Fibroblast of mammary gland (primary cell): ENCODE data around the gene CSNK1G2.

Experiments
- DNase-seq: peaks from one replicate; pipeline ENCODE4 v3.0.0-alpha.2; 2010; ENCODE audit warnings: low read depth
- H3K4me3 ChIP-seq: 2 replicates; pipeline ENCODE4 v1.5.1; 2011; ENCODE audit warnings: low read depth, mild to moderate bottlenecking, low read length, moderate library complexity; ENCODE audit not compliant: control insufficient read depth
- CTCF ChIP-seq: conservative IDR thresholded peaks from 2 replicates; pipeline ENCODE4 v1.5.1; 2011; ENCODE audit warnings: low read depth, low read length, inconsistent platforms; ENCODE audit not compliant: control insufficient read depth, insufficient read depth

The CSNK1G2 gene

GRCh38 chr19:1923319-1923718, 17.7 kb upstream of the CSNK1G2 start:
- no peak overlapping the region for H3K4me3 ChIP-seq
- DNase-seq, result no peak
- TF ChIP-seq CTCF, result no peak

- no peak for TF ChIP-seq CTCF
- DNase-seq, result no peak
- H3K4me3 ChIP-seq, result no peak overlapping the region
These were observed 16.5 kb upstream of the CSNK1G2 start for GRCh38 chr19:1924320-1924961.

- H3K4me3 ChIP-seq, result no peak overlapping the region
- no peak for TF ChIP-seq CTCF
- no peak for DNase-seq
These were observed 15.4 kb upstream of the CSNK1G2 start for GRCh38 chr19:1925544-1925943.

DNA sequence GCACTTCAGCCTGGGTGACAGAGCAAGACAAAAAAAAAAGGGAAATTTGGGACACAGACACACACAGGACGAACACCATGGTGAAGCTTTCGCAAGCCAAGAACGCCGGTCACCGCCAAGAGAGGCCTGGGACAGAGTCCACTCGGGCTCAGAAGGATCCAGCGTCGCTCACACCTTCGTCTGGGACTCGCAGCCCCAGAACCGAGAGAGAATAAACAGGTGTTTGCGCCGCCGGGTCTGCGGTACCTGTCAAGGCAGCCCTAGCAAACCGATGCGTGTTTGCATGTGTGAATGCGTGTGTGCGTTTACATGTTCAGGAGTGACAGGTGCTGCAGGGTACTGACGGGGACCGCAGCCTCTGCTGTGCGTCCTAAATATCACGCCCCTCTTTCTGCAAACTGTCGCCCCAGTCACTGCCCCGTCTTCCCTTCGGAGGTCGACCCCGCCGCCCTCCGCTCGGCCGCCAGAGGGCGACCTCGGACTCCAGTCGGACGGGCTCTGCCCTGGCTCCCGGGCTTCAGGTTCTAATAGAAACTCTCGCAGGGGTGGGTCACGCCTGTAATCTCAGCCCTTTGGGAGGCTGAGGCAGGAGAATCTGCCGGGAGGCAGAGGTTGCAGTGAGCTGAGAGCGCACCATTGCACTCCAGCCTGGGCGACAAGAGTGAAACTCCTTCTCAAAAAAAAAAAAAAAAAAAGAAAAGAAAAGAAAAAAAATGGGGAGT, 11.8 kb upstream of the CSNK1G2 start:
- H3K4me3 ChIP-seq, result peak overlapping the region; percentile 13
- DNase-seq, result peak; percentile 66

GRCh38 chr19:1931445-1931844, 9.5 kb upstream of the CSNK1G2 start:
- H3K4me3 ChIP-seq, result no peak overlapping the region
- TF ChIP-seq CTCF, result no peak
- DNase-seq, result no peak

More for the DNA sequence above, 11.8 kb upstream of the CSNK1G2 start:
- TF ChIP-seq CTCF, result peak; percentile 74

DNA sequence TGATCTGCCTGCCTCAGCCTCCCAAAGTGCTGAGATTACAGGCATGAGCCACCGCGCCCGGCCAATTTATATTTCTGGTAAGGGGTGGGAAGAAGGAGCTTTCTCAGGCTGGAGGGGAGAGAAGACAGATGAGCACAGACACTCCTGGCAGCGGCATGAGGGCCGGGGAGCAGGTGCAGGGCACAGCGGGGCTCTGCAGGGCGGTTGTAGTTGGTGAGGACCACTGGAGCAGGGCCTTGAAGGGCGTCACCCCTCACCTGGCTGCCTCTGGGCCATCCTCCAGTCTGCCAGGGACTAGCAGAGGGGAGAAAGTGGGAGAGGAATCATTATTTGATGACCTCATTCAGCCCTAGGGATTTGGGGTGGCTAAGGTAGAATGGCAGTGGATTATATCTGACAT, 8.6 kb upstream of the CSNK1G2 start:
- no peak for TF ChIP-seq CTCF
- no peak for DNase-seq
- no peak overlapping the region for H3K4me3 ChIP-seq

GRCh38 chr19:1933244-1933643, 7.7 kb upstream of the CSNK1G2 start:
- DNase-seq, result no peak
- no peak overlapping the region for H3K4me3 ChIP-seq
- TF ChIP-seq CTCF, result no peak
